Measurements from ENCODE around the gene COQ5. TPM values are rescaled to one million over a fixed set of nuclear protein-coding genes. Genes with fewer than 3 reads are reported as not detected.
"Not testable (repeated sequence)": the region's sequence is repeated elsewhere in the genome, so short reads cannot be mapped to it uniquely, and the experiment has no call there.

The COQ5 gene
- total RNA-seq, 1 experiment from 2014 or later: 35.9 TPM

- in situ Hi-C loops (cut with HindIII; ENCODE audit: low pct_unique_long_range_greater_than_20kb, low sequenced_read_pairs): no loop called here
- DNase-seq (ENCODE audit: low read depth): peak; percentile 80
These were observed 5.3 kb upstream of the COQ5 start, which contains the start of gene RNF10 for GRCh38 chr12:120534203-120534702. TSS of gene RNF10 (plus strand) at chr12:120534356. CDS start at chr12:120534812, 456 bp downstream.

DNA sequence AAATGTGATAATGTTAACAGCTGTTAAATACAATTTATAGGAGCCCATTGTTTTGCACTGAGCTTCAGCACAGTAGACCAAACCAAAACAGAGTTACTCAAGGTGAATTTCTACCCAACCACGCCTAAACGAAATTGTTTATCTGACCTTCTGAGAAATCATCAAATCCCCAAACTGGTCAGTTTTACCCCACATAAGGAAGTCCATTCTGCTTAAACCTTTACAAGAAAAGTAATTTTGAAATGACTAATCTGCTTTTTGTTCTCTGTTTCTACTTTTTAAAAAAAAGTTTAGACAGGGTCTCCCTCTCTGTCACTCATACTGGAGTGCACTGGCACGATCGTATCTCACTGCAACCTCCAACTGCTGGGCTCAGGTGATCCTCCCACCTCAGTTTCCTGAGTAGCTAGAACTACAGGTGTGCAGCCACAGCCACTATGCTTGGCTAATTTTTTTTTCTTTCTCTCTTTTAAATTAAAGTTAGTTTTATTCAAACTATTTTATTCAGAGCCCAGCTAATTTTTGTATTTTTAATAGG, 3.8 kb upstream of the COQ5 start:
- no peak for DNase-seq (ENCODE audit: low read depth)
- in situ Hi-C loops (cut with HindIII; ENCODE audit: low pct_unique_long_range_greater_than_20kb, low sequenced_read_pairs): no loop called here

DNA sequence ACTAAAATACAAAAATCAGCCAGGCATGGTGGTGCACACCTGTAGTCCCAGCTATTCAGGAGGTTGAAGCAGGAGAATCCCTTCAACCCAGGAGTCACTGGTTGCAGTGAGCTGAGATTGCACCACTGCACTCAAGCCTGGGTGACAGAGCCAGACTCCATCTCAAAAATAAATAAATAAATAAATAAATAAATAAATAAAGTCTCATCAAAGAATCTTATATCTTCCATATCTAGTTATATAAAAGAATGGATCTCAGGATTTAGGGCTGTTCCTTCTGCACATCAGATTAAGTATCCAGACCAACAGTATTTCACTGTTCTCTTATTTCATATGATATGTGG, 1.4 kb upstream of the COQ5 start:
- in situ Hi-C loops (cut with HindIII; ENCODE audit: low pct_unique_long_range_greater_than_20kb, low sequenced_read_pairs); DNase-seq (ENCODE audit: low read depth): not testable (repeated sequence)

DNA sequence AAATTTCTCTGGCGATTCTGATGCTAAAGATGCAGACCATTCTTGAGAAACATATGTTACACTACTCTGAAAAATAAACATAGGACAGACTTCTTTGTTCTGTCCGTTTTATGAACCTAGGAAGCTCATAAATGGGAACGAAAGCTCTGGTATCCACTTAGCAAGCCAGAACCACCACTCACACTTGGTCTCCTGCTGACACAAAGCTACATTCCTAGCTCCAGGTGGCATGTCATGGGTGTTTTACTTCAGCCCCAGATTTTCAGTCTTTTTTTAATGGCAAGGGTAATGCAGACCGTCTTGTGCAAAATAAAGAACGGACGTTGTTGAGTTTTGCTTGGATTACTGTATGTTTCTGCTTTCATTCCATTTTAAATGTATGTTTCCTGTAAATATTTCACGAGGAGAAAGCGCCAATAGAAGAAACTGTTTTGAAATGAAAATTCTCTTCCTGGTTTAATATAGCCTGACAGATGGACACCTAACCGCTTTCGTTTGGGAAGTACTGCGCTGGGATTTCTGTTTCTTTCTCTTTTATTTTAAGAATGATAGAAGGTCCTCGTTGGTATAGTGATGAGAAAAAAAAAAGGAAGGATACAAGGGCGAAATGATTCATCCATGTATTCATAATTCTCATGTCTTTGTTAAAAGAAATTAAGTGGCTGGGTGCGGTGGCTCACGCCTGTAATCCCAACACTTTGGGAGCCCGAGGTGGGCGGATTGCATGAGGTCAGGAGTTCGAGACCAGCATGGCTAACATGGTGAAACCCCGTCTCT, 871 bp upstream of the COQ5 start:
- DNase-seq (ENCODE audit: low read depth): no peak
- in situ Hi-C loops (cut with HindIII; ENCODE audit: low pct_unique_long_range_greater_than_20kb, low sequenced_read_pairs): no loop called here

DNA sequence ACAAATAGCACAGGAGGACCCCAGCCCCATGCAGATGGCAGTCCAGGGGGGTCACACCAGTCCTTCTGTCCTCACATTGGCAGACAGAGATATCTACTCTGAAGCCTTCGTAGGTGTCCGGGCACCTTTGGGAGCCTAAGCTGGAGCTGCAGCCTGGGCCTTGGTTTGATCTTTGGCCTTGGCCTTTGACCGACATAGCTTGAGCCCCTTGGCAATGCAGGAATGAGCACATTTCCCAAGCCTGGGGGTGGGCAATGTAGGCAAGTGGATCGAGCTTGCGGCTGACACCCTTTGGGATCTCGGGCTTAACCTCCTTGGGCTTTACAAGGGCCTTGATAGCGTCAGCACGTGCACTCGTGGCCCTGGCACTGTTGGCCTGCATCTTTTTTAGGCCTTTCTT, 6.4 kb downstream of the COQ5 start:
- no peak for DNase-seq (ENCODE audit: low read depth)
- in situ Hi-C loops (cut with HindIII; ENCODE audit: low pct_unique_long_range_greater_than_20kb, low sequenced_read_pairs): no loop called here

DNA sequence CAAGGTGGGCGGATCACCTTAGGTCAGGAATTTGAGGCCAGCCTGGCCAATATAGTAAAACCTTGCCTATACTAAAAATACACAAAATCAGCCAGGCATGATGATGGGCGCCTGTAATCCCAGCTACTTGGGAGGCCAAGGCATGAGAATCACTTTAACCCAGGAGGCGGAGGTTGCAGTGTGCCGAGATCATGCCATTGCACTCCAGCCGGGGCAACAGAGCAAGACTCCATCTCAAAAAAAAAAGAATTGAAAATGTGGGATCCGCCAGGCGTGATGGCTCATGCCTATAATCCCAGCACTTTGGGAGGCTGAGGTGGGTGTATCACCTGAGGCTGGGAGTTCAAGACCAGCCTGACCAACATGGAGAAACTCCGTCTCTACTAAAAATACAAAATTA, 9.6 kb downstream of the COQ5 start:
- in situ Hi-C loops (cut with HindIII; ENCODE audit: low pct_unique_long_range_greater_than_20kb, low sequenced_read_pairs); DNase-seq (ENCODE audit: low read depth): not testable (repeated sequence)

DNA sequence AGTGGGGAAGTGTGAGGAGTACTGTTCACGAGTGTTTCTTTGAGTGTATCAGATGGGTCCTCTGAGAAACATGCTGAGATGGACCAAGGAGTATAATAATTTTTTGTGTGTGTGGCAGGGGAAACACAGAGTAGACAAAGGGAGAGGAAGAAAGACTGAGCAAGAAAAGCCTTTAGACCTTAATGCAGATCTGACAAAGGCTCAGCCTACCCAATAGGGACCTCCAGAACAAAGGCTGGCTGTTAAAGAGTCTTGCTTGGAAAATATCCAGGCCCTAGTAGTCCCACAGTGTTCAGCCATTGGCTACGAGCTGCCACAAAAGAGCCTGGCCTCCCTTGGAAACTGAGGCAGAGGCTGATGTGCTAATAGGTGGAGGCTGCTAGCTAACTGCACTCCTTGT, 13.5 kb downstream of the COQ5 start:
- in situ Hi-C loops (cut with HindIII; ENCODE audit: low pct_unique_long_range_greater_than_20kb, low sequenced_read_pairs): no loop called here
- DNase-seq (ENCODE audit: low read depth): no peak

DNA sequence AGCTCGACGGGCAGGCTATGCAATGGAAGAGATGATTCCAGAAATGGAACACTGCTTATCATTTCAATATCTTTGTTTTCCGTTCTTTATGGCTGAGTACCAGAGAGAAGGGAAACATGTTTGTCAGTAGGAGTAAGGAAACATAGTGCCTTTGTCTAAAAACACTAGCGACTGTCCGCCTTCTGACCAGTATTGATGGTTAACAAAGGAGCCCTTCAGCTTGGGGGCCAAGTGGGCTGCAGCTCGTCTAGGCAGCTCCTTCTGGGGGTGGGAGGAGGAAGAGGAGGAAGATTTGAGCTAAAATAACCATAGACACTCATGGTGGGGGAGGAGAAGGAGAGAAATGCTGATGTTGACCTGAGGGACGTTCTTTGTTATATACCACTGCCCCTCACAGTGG, 15.0 kb downstream of the COQ5 start:
- in situ Hi-C loops (cut with HindIII; ENCODE audit: low pct_unique_long_range_greater_than_20kb, low sequenced_read_pairs): no loop called here
- no peak for DNase-seq (ENCODE audit: low read depth)

GRCh38 chr12:120508537-120508936, 20.4 kb downstream of the COQ5 start:
- no peak for DNase-seq (ENCODE audit: low read depth)

DNA sequence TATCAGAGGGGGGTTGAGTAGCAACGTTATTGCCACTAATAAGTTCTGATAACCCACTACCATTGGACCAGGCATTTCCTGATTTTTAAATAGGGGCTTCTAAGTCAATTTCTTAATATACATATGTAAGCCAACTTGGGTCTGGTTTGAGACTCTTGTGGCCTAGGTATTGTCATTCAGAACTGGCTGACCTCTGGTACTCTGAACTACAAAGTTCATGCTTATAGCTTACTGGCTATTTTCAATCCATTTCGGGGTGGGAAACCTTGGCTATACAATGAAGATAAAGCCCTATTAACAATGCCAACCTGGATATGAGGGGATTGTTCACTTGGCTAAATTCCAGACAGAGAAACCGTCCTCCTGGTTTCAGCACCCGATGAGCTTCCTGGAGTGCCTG, 24.4 kb downstream of the COQ5 start:
- DNase-seq (ENCODE audit: low read depth): no peak
- in situ Hi-C loops (cut with HindIII; ENCODE audit: low pct_unique_long_range_greater_than_20kb, low sequenced_read_pairs): no loop called here

More at GRCh38 chr12:120508537-120508936, 20.4 kb downstream of the COQ5 start:
- in situ Hi-C loops (cut with HindIII; ENCODE audit: low pct_unique_long_range_greater_than_20kb, low sequenced_read_pairs): no loop called here

GRCh38 chr12:120500581-120500980, 28.4 kb downstream of the COQ5 start:
- no peak for DNase-seq (ENCODE audit: low read depth)
- in situ Hi-C loops (cut with HindIII; ENCODE audit: low pct_unique_long_range_greater_than_20kb, low sequenced_read_pairs): no loop called here

DNA sequence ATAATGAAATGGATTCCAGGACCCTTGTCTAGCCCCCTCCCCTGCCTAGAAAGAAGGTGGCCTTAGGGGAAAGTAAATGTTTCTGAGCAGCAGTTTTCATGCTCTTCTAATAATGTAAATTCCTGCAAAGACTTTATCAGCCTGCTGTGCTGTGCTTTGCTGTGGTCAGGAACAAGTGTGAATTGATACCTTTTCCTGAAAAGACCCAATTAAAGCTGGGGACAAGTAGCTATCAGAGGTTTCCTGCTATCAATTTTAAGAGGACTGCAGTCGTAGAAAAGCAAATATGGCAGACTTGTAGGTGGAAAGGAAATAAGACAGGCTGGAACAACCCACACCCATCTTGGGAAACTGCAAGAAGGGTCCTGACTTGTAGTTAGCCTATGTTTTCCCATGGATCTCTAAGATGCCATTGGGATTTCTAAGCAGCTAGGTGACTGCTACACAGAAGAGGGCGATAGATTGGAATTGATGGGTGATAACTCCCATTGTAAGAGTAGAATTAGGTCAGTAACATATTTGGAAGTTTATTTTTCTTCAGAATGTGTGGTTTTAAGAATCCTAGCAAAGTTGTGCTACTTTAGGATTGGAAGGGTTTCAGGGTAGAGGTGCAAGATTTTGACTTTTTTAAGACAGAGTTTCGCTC, 30.0 kb downstream of the COQ5 start:
- in situ Hi-C loops (cut with HindIII; ENCODE audit: low pct_unique_long_range_greater_than_20kb, low sequenced_read_pairs): no loop called here
- no peak for DNase-seq (ENCODE audit: low read depth)

DNA sequence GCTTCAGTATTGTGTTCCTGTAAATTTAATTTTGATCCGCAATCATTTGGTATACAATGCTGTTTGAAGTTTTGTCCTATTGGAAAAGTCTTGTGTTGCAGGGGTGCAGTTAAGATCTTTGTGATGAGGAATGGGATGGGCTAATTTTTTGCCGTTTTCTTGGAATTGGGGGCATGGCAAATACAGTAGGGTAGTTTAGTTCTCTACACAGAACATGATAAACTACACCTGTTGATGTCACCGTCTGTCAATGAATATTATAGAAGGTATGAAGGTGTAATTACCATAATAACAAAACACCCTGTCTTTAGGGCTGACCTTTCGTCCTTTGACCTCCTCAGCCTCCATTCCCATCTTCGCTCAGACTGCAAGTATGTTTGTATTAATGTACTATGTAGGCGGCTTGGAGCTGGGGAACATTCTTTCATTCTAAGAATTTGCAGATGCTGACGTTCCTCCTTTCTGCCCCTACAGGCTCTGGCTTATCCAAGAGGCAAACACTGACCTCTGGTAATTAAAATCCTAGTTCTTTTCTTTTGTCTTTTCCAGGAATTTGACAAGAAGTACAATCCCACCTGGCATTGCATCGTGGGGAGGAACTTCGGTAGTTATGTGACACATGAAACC, 31.3 kb downstream of the COQ5 start:
- no peak for DNase-seq (ENCODE audit: low read depth)
- in situ Hi-C loops (cut with HindIII; ENCODE audit: low pct_unique_long_range_greater_than_20kb, low sequenced_read_pairs): no loop called here

GRCh38 chr12:120496413-120497340, 32.3 kb downstream of the COQ5 start:
- in situ Hi-C loops (cut with HindIII; ENCODE audit: low pct_unique_long_range_greater_than_20kb, low sequenced_read_pairs): no loop called here

DNA sequence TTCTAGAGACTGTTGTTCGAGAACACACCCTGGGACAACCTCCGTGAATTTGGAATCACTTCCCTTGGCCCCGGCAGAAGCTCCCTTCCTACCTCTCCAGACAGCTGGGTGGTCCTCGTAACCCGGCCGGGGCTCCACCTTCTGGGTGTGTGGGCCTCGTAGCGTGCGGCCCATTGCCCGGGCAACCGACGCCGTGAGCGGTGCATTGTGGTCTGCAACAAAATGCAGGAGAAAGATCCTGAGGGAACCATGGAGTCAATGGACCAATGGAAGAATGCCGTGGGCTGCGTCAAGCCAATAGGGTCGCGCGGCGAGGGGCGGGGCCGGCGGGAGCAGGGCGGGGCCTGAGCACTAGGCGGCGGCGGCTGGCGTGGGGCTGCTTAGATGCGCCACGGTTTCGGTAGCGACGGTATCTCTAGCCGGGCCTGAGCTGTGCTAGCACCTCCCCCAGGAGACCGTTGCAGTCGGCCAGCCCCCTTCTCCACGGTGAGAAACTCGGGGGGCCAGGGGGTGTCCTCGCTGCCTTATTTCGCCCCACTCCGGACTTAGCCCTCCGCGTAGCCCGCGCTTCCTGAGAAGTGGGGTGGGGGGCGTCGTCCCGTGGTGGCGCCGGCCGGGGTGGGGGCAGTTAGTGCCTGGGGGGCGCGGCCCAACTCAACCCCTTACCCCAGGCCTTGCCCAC, 33.1 kb downstream of the COQ5 start, which contains the start of gene DYNLL1:
Gene DYNLL1 (plus strand): TSS at position 383 of the 682 bp plus-strand sequence. CDS start 309 bp downstream, outside the sequence.
- DNase-seq (ENCODE audit: low read depth): peak; percentile 92
- in situ Hi-C loops (cut with HindIII; ENCODE audit: low pct_unique_long_range_greater_than_20kb, low sequenced_read_pairs): no loop called here

More at GRCh38 chr12:120496413-120497340, 32.3 kb downstream of the COQ5 start:
- DNase-seq (ENCODE audit: low read depth): peak; percentile 42

GRCh38 chr12:120495186-120495730, 33.7 kb downstream of the COQ5 start:
- in situ Hi-C loops (cut with HindIII; ENCODE audit: low pct_unique_long_range_greater_than_20kb, low sequenced_read_pairs): no loop called here
- no peak for DNase-seq (ENCODE audit: low read depth)
